GM12864 (cell line): ENCODE data around the gene HENMT1.

Experiments
- DNase-seq: peaks from one replicate; pipeline ENCODE4 v3.0.0-alpha.2; 2011; ENCODE audit warnings: low read depth
- H3K4me3 ChIP-seq: 2 replicates; pipeline ENCODE4 v1.5.1; 2011; ENCODE audit warnings: mild to moderate bottlenecking, low read depth, low read length, control low read depth
- TF ChIP-seq, protein P1 (sequence below): IDR thresholded peaks from 2 replicates; pipeline ENCODE4 v1.5.1; 2011; ENCODE audit warnings: low read depth, mild to moderate bottlenecking, moderate library complexity, low read length, control low read depth, inconsistent platforms; ENCODE audit errors: missing control alignments

The HENMT1 gene

DNA sequence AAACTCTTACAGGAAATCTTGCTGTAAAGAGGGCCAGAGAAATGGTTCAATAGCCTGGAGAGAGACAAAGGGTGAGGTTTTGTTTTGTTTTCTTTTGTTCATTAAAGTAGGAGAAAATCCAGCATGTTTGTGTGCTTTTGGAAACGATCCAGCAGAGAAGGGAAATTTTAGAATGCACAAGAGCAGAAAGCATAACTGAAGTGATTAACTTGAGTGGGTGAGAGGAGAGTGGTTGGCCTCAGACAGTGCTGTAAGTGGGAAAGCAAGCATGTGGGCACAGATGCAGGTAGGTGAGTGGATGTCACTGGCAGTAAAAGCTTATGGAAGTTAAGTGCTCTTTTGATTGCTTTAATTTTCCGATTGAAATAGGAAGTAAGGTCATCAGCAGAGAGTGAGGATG lies 50.8 kb downstream of the HENMT1 start:
- DNase-seq = no peak
- TF ChIP-seq, protein P1, sequence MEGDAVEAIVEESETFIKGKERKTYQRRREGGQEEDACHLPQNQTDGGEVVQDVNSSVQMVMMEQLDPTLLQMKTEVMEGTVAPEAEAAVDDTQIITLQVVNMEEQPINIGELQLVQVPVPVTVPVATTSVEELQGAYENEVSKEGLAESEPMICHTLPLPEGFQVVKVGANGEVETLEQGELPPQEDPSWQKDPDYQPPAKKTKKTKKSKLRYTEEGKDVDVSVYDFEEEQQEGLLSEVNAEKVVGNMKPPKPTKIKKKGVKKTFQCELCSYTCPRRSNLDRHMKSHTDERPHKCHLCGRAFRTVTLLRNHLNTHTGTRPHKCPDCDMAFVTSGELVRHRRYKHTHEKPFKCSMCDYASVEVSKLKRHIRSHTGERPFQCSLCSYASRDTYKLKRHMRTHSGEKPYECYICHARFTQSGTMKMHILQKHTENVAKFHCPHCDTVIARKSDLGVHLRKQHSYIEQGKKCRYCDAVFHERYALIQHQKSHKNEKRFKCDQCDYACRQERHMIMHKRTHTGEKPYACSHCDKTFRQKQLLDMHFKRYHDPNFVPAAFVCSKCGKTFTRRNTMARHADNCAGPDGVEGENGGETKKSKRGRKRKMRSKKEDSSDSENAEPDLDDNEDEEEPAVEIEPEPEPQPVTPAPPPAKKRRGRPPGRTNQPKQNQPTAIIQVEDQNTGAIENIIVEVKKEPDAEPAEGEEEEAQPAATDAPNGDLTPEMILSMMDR = no peak
- H3K4me3 ChIP-seq = no peak overlapping the region

DNA sequence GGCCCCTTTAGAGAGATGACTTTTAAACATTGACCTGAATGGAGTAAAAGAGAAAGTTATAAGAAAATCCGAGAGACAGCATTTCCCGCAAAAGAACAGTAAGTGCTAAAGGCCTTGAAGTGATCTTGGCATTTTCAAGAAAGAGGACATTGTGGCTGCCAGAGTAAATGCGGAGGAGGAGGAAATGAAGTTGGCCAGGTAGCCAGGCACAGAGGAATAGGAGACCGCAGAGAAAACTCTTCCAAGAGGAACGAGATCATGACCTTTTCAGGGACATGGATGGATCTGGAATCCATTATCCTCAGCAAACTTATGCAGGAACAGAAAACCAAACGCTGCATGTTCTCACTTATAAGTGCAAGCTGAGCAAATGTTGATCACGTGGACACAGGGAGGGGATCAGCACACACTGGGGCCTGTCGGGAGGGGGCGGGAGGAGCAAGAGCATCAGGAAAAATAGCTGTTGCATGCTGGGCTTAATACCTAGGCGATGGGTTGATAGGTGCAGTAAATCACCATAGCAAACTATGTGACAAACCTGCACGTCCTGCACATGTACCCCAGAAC lies 51.3 kb downstream of the HENMT1 start:
- H3K4me3 ChIP-seq = no peak overlapping the region
- DNase-seq = no peak
- TF ChIP-seq, protein P1 = no peak

DNA sequence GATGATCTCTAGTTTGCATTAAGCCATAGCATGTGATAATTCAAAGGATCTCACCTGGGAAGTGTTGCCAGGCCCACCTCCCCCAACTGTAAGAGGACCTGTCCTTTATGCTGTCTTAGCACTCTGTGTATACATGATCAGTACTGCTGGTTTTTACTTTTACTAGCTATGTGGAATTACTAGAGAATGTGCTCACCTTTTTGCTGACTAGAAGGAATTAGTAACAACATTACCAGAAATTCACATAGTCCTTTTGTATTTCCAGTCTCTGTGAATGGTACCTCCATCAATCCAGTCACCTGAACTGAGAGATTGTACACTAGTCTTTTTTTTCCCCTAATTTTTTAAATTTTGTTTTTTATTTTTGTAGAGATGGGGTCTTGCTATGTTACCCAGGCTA lies 54.4 kb downstream of the HENMT1 start:
- DNase-seq = no peak
- no peak overlapping the region for H3K4me3 ChIP-seq
- TF ChIP-seq, protein P1 = no peak

DNA sequence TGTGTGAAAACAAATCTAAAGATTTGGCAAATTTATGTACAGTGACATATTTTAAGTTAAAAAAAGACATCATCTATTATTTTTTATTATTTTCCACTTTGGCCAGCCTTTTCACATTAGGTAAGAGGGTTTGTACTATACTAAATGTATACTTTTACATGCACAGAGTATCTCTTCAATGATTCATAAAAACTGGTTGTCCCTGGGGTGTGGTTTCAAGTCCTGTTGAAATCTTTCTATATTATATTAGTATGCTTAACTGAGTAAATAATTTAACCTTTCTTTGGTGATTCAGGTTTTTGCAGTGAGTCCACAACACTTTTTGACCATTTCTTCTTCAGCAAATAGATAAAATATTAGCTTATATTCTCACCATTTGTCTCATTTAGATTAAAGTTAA lies 55.3 kb downstream of the HENMT1 start:
- no peak overlapping the region for H3K4me3 ChIP-seq
- DNase-seq = no peak
- TF ChIP-seq, protein P1 = no peak

DNA sequence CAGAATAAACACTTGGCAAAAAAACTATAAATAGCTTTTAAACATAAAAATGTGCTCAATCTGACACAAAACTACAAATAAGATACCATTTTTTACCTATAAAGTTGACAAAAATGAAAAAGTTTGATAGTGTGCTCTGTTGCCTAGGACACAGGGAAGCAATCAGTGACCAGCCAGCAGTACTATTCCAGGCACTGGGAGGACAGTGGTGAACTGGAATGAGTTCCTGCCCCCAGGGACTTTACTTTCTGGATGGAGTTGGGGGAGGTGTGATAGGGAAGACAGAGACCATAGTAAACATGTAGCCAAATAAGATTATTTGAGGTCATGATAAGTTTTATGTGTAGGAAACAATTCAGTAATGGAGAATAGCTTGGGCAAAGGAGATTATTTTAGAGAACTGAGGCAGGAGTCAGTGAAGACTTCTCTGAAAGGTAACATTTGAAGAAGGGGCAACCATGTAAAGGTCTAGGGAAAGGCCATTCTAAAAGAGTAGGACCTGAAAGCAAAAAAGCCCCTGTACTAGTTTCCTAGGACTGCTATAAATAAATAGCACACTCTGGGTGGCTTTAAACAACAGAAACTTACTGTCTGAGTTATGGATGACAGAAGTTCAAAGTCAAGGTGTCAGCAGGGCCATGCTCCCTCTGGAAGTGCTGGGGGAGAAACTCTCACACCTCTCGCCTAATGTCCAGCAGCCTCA lies 59.0 kb downstream of the HENMT1 start:
- no peak for DNase-seq
- TF ChIP-seq, protein P1 = no peak
- no peak overlapping the region for H3K4me3 ChIP-seq

DNA sequence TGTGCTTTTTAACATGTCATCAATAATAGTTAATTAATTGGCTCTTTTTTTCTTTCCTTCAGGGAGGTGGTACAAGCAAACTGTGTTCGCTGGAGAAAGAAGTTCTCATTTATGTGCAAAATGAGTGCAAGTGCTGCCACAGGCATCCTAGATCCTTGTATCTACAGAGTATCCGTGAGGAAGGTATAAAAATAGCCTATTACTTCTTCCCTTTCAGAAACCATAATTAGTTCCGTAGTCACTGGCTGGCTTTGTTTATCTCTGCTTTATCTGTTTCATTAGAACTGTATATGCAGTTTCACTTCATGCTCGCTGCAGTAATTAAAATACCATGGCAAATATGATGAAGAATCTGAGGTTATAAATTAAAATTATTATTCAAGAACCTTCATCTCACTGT lies 60.4 kb downstream of the HENMT1 start:
- DNase-seq = no peak
- H3K4me3 ChIP-seq = no peak overlapping the region
- TF ChIP-seq, protein P1 = no peak

DNA sequence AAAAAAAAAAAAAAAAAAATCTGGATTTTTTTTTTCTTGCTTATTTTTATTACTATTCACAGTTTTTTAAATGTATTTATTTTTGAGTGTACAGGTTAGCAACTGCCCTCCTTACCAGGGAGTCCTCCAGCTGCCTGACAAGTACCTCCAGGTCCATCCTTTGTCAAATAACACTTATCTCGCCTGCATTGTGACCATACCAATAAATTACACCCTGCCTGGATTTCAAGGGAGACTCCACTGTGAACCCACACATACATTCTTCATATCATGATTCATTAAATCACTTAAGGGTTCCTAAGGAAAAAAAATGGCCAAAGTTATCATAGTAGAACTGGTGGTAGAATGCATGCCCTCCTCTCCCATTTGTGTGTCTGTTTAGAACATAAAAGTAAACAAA lies 62.6 kb downstream of the HENMT1 start:
- no peak overlapping the region for H3K4me3 ChIP-seq
- no peak for DNase-seq
- TF ChIP-seq, protein P1 = no peak
